ENCODE data around the gene DOHH. TPM values are rescaled to one million over a fixed set of nuclear protein-coding genes. Genes with fewer than 3 reads are reported as not detected.

Gene DOHH
- total and polyA plus RNA-seq, 9 of the 15 experiments (the other 6 are each of a cell fraction or from before 2014, with no cell fraction given), result 0.14 to 47.2 (median 5.1) TPM

DNA sequence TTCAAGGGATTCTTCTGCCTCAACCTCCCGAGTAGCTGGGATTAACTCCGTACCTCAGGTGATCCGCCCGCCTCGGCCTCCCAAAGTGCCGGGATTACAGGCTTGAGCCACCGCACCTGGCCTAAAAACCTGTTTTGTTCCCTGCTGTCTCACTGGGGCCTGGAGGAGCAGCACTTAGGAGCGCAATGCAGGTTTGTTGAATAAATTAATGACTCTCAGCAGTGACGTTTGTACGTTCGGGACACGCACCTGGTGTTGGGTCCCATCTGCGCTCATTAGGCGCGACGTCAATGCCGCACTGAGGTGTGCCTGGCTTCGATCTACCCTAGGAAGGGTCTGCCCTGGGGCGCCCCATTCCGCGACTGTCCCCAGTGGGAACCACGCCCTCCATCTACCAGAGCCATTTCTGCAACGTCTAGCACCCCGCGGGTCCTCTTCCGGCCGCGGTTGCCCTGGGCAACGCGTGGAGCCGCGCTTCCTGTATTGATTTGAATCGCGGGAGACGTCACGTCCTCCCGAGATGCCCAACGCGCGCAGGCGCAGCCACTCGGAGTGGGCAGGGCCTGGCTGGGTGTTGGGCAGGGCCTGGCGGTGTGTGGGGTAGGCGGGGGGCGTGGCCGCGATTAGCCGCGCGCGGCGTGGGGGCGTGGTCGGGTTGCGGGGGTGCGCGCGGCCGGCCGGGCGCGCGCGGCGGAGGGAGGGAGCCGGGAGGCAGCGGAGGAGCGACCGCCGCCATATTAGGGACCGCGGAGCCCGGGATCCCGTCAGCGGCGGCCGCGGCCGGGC lies 5.3 kb upstream of the DOHH start, which contains the start of gene FZR1 (continued):
- TF ChIP-seq MIER1 (IDR thresholded peaks at IDR 0.05; ENCODE audit: low read depth) (no peak), ERF (CRISPR knock-in tag; IDR thresholded peaks at IDR 0.05) (0 out of 2 replicates have a peak, but pooled peaks have one; percentile 46), ELF1 (tag; IDR thresholded peaks at IDR 0.05) (peak; percentile 99), ZNF717 (CRISPR knock-in tag; IDR thresholded peaks at IDR 0.05) (no peak), JUN (IDR thresholded peaks at IDR 0.05; ENCODE audit: borderline replicate concordance, low read depth, low read length) (no peak), JUN (CRISPR knock-in tag; IDR thresholded peaks at IDR 0.05; ENCODE audit: borderline replicate concordance) (peak; percentile 58; the same call in 1 of the 2 replicates), PHF20 (IDR thresholded peaks at IDR 0.05; ENCODE audit: partially characterized antibody) (peak; percentile 15), ZBTB7A (IDR thresholded peaks at IDR 0.05; ENCODE audit: borderline replicate concordance, control insufficient read depth, low read depth, low read length) (peak; percentile 41; the same call in 1 of the 2 replicates), PBX2 (CRISPR knock-in tag; IDR thresholded peaks at IDR 0.05; ENCODE audit: low read depth) (no peak), PBX2 (tag; conservative IDR thresholded peaks at IDR 0.05; ENCODE audit: low read depth) (no peak), DNMT1 (IDR thresholded peaks at IDR 0.05) (no peak), CEBPG (CRISPR knock-in tag; IDR thresholded peaks at IDR 0.05) (no peak), CEBPG (tag; conservative IDR thresholded peaks at IDR 0.05 in 1 of 2, IDR thresholded peaks at IDR 0.05 in 1 of 2) (no peak), SOX6 (IDR thresholded peaks at IDR 0.05) (no peak), TEAD1 (CRISPR knock-in tag; IDR thresholded peaks at IDR 0.05) (peak in 1 of 2 experiments; percentile 78; a peak in 1 of 4 replicates), BMI1 (IDR thresholded peaks at IDR 0.05; ENCODE audit: low read length) (peak; percentile 92), MCM3 (IDR thresholded peaks at IDR 0.05) (no peak), SP1 (CRISPR knock-in tag; IDR thresholded peaks at IDR 0.05) (peak; percentile 90), ETV5 (CRISPR knock-in tag; IDR thresholded peaks at IDR 0.05; ENCODE audit: low read depth) (peak; percentile 94)
- TF ChIP-seq, protein P1, sequence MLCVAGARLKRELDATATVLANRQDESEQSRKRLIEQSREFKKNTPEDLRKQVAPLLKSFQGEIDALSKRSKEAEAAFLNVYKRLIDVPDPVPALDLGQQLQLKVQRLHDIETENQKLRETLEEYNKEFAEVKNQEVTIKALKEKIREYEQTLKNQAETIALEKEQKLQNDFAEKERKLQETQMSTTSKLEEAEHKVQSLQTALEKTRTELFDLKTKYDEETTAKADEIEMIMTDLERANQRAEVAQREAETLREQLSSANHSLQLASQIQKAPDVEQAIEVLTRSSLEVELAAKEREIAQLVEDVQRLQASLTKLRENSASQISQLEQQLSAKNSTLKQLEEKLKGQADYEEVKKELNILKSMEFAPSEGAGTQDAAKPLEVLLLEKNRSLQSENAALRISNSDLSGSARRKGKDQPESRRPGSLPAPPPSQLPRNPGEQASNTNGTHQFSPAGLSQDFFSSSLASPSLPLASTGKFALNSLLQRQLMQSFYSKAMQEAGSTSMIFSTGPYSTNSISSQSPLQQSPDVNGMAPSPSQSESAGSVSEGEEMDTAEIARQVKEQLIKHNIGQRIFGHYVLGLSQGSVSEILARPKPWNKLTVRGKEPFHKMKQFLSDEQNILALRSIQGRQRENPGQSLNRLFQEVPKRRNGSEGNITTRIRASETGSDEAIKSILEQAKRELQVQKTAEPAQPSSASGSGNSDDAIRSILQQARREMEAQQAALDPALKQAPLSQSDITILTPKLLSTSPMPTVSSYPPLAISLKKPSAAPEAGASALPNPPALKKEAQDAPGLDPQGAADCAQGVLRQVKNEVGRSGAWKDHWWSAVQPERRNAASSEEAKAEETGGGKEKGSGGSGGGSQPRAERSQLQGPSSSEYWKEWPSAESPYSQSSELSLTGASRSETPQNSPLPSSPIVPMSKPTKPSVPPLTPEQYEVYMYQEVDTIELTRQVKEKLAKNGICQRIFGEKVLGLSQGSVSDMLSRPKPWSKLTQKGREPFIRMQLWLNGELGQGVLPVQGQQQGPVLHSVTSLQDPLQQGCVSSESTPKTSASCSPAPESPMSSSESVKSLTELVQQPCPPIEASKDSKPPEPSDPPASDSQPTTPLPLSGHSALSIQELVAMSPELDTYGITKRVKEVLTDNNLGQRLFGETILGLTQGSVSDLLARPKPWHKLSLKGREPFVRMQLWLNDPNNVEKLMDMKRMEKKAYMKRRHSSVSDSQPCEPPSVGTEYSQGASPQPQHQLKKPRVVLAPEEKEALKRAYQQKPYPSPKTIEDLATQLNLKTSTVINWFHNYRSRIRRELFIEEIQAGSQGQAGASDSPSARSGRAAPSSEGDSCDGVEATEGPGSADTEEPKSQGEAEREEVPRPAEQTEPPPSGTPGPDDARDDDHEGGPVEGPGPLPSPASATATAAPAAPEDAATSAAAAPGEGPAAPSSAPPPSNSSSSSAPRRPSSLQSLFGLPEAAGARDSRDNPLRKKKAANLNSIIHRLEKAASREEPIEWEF (CRISPR knock-in tag; IDR thresholded peaks at IDR 0.05), result no peak
